Psoas muscle (tissue), 8 donors: ENCODE measurements around the gene LCE1E. TPM values are rescaled to one million over a fixed set of nuclear protein-coding genes. Genes with fewer than 3 reads are reported as not detected.

Experiments used
- ATAC-seq, 4 donors: fragments of 200-7000 bp; cut with Tn5 transposase; one replicate each; pipeline ENCODE4 v1.9.1; 2020; ENCODE audit warnings: moderate library complexity in 3 of 4, mild to moderate bottlenecking in 2 of 4
- DNase-seq, 2 donors: peaks; one replicate each; pipeline ENCODE4 v3.0.0-alpha.2; 2020
- H3K27ac ChIP-seq: fragments of 200-600 bp; one replicate; pipeline ENCODE4 v1.8.0; 2022
- H3K27me3 ChIP-seq, 3 donors: fragments of 200-600 bp in 1 of 3; one replicate each; pipeline versions ENCODE4 v1.6.1 to v1.8.0; 2013 to 2022; ENCODE audit warnings: low read length in 2 of 3, mild to moderate bottlenecking in 2 of 3, moderate library complexity in 1 of 3; ENCODE audit not compliant: insufficient read depth in 3 of 3
- H3K36me3 ChIP-seq, 2 donors: fragments of 200-600 bp in 1 of 2; one replicate each; pipeline versions ENCODE4 v1.6.1 to v1.8.0; 2013 to 2022; ENCODE audit warnings: low read depth in 1 of 2, mild to moderate bottlenecking in 1 of 2, moderate library complexity in 1 of 2; ENCODE audit not compliant: insufficient read depth in 1 of 2
- H3K4me1 ChIP-seq: fragments of 200-600 bp; one replicate; pipeline ENCODE4 v1.8.0; 2022
- H3K4me3 ChIP-seq: fragments of 200-600 bp; one replicate; pipeline ENCODE4 v1.8.0; 2022; ENCODE audit warnings: mild to moderate bottlenecking
- H3K9me3 ChIP-seq: fragments of 200-600 bp; one replicate; pipeline ENCODE4 v1.8.0; 2022
- WGBS, 3 donors: extraction: QIAGEN DNeasy Blood & Tissue Kit; methylation state at CpG; one replicate each; pipeline versions ENCODE4 v1.1.6 to v1.1.7; 2013; 5-methylcytosine and 5-hydroxymethylcytosine counted together
- intact Hi-C, 2 donors: fragments of 100-400 bp; cut with DNase I; formaldehyde crosslinking; loops; one replicate each; pipeline versions ENCODE4 v1.11.0 to v1.14.2; 2022
- polyA plus RNA-seq, 3 donors: library from polyadenylated mRNA; stranded (reverse); fragments of 200-250 nt; gene quantifications; one replicate each; pipeline ENCODE4 v1.2.3, GENCODE V29; 2013
- total RNA-seq, 4 donors: library from RNA; stranded (reverse); fragmentation: NEBNext Ultra II Directional in 2 of 4; extraction: Animal tissue kit (Norgen Biotek cat#: 25700) in 2 of 4; gene quantifications; one replicate each; pipeline versions ENCODE4 v1.2.1 to v1.2.4, GENCODE V29; 2021 to 2023
- TF ChIP-seq, protein P1 (sequence below): fragments of 200-600 bp; IDR thresholded peaks from one replicate; pipeline ENCODE4 v1.8.0; 2022; ENCODE audit warnings: antibody characterized with exemption
- donor health status: healthy with polysubstance abuse.
- donor health status: DM: no; HTN: no; CAD: no; lungs with moderate emphysema.
- donor health status: Bipolar disorder and iron deficiency.
- donor health status: healthy.
- donor health status: DM: yes; HTN: yes; CAD: no.
- donor health status: DM: no; HTN: no; CAD: no.
- donor health status: DM: no; HTN: no; CAD: no.
- donor health status: DM: yes; HTN: yes; CAD: no.

Gene LCE1E
- total and polyA plus RNA-seq, 7 donors, result not detected

DNA sequence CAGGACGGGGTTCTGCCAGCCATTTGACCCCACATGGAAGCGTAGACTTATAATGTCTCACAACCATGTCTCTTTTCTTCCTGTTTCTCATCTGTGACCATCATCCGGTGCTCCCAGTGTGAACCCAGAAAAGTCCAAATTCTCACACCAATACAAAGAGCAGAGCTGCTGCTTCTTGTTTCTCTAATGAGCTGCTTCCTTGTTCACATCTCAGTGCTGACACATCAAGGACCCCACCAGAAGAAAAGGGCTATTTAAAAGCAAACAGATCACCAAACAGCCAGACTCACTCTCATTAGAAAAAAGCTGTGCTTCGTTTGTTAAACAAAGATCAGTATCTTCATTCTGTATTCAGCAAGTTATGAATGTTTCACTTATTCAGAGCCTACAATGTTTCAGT lies 9.6 kb downstream of the LCE1E start:
- DNase-seq (no peak), ATAC-seq (no peak)
- intact Hi-C loops, result no loop called here

DNA sequence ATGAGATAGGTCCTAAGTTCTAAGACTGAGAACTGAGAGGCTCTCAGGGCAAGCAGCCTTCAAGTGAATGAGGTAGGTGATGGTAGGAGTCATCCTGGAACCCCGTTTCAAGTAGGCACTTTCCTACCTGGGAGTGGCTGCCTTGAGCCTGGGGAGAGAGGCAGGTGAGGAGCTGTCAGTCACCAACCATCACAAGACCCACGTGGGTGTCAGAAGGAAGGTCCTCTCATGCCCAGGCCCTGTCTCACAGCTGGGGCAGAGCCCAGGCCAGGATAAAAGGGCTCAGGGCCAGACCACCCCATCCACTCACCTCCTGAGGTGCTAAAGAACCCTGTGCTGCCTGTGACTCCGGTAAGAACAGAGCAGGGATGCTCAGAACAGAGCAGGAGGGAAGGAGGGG lies 10.4 kb downstream of the LCE1E start, which contains the start of gene LCE1D:
Gene LCE1D, plus strand, starts transcription at position 301 of the 400 bp plus-strand sequence. CDS start 1,074 bp downstream, outside the sequence.
- 29 to 40% (median 32%) methylated on average over 1 to 3 of the region's 3 CpGs for WGBS, 3 donors
- H3K9me3 ChIP-seq, result no peaks in the 10 kb centered on the region
- no peak for ATAC-seq

More for the DNA sequence above, 9.6 kb downstream of the LCE1E start:
- H3K4me3 ChIP-seq, result no peak overlapping the region
- no peaks in the 10 kb centered on the region for H3K9me3 ChIP-seq
- no peaks in the 10 kb centered on the region for H3K27me3 ChIP-seq
- 47 to 53% (median 51%) methylated on average over 3 to 4 of the region's 4 CpGs for WGBS, 3 donors
- TF ChIP-seq, protein P1, sequence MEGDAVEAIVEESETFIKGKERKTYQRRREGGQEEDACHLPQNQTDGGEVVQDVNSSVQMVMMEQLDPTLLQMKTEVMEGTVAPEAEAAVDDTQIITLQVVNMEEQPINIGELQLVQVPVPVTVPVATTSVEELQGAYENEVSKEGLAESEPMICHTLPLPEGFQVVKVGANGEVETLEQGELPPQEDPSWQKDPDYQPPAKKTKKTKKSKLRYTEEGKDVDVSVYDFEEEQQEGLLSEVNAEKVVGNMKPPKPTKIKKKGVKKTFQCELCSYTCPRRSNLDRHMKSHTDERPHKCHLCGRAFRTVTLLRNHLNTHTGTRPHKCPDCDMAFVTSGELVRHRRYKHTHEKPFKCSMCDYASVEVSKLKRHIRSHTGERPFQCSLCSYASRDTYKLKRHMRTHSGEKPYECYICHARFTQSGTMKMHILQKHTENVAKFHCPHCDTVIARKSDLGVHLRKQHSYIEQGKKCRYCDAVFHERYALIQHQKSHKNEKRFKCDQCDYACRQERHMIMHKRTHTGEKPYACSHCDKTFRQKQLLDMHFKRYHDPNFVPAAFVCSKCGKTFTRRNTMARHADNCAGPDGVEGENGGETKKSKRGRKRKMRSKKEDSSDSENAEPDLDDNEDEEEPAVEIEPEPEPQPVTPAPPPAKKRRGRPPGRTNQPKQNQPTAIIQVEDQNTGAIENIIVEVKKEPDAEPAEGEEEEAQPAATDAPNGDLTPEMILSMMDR, result no peak
- no peaks in the 10 kb centered on the region for H3K36me3 ChIP-seq
- no peak overlapping the region for H3K27ac ChIP-seq
- H3K4me1 ChIP-seq, result no peaks in the 10 kb centered on the region

DNA sequence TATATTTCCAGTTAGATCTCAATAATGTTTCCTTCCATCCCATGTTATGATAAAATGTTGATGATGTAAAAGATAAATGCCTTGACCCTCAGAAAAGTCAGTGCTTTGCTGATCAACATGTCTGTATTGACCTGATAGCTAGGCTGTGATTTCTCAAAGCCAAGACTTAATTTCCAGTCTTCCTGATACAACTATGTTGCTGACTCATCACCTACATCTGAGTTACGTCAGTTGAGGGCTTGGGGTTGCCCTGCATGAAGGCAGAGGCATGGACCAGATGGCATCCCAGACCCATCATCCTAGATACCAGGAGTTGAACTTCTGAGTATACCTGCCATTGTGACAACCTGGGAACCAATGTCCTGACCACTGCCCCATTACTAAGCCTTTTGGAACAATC lies 15.3 kb downstream of the LCE1E start:
- no peaks in the 10 kb centered on the region for H3K4me1 ChIP-seq
- WGBS, 3 donors, result 55 to 61% (median 58%) methylated on average over 1 of the region's 1 CpG
- DNase-seq, result no peak
- H3K27ac ChIP-seq, result no peak overlapping the region
- H3K4me3 ChIP-seq, result no peak overlapping the region
- H3K9me3 ChIP-seq, result no peaks in the 10 kb centered on the region
- no peaks in the 10 kb centered on the region for H3K36me3 ChIP-seq
- TF ChIP-seq, protein P1, result no peak
- intact Hi-C loops, result no loop called here
- no peaks in the 10 kb centered on the region for H3K27me3 ChIP-seq
- ATAC-seq, result no peak

More for the DNA sequence above, 10.4 kb downstream of the LCE1E start, which contains the start of gene LCE1D:
- Histone ChIP-seq H3K27ac (no peak within 1 kb of the TSS), H3K4me3 (no peak within 1 kb of the TSS), H3K4me1 (no peaks in the 10 kb centered on the region), H3K36me3 (no peaks in the 10 kb centered on the region), H3K27me3 (no peaks in the 10 kb centered on the region)
- intact Hi-C loops, result no loop called here
- TF ChIP-seq, protein P1, result no peak
- no peak for DNase-seq

GRCh38 chr1:152806576-152806975 lies 20.5 kb downstream of the LCE1E start, which contains the start of gene LCE1C:
LCE1C (minus strand) TSS chr1:152806651; CDS start chr1:152805478, 1,173 bp downstream.
- Histone ChIP-seq H3K27me3 (peaks cover 0 to 1% (median 0%) of the 10 kb centered on the region in 3 donors), H3K4me3 (no peak within 1 kb of the TSS), H3K36me3 (no peaks in the 10 kb centered on the region), H3K27ac (no peak within 1 kb of the TSS), H3K9me3 (no peaks in the 10 kb centered on the region), H3K4me1 (no peaks in the 10 kb centered on the region)
- 44 to 53% (median 50%) methylated on average over 3 of the region's 3 CpGs for WGBS, 3 donors
- ATAC-seq, result no peak
- intact Hi-C loops, result no loop called here
- TF ChIP-seq, protein P1, result no peak
- DNase-seq, result no peak

- intact Hi-C loops, result no loop called here
- Histone ChIP-seq H3K36me3 (no peaks in the 10 kb centered on the region), H3K9me3 (no peaks in the 10 kb centered on the region), H3K4me3 (no peak overlapping the region), H3K4me1 (no peaks in the 10 kb centered on the region), H3K27ac (no peak overlapping the region), H3K27me3 (peaks cover 0 to 1% (median 0%) of the 10 kb centered on the region in 3 donors)
- DNase-seq, result no peak
- ATAC-seq, result no peak
- 49 to 56% (median 54%) methylated on average over 2 of the region's 2 CpGs for WGBS, 3 donors
- TF ChIP-seq, protein P1, result no peak
Measured at GRCh38 chr1:152811050-152811449, 25.0 kb downstream of the LCE1E start.
